Ovary (tissue), 3 donors: ENCODE results near the gene IFI30.

Source experiments
- POLR2A ChIP-seq: fragments of 450-650 bp; IDR thresholded peaks from one replicate; pipeline ENCODE4 v1.6.1; 2017; ENCODE audit warnings: antibody characterized with exemption, mild to moderate bottlenecking, moderate library complexity
- TF ChIP-seq, protein P1 (sequence below), 3 donors: fragments of 450-650 bp in 2 of 3; fragments of 200-600 bp in 1 of 3; IDR thresholded peaks; one replicate each; pipeline versions ENCODE4 v1.5.1 to v1.8.0; 2016 to 2022; ENCODE audit warnings: antibody characterized with exemption in 3 of 3, mild to moderate bottlenecking in 1 of 3
- donor health status: DM: no; HTN: no; CAD: no.

DNA sequence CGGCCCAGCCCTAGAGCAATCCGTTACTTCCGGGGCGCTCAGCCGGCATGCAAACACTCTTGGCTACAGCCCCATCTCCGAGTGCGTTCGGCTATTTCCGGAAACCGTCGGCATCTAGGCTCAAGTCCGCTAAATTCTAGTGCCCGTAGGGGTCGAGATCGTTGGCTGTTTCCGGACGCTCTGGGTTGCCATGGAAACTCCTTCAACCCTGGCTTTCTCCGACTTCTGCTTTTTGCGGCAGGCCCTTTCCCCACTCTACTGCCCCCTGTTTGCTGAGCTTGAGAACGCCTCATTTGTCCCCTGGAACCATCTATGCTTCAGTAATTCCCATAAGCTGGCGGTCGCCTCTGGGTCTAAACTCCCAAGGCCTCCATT, 21.2 kb upstream of the IFI30 start:
- TF ChIP-seq POLR2A: peak; percentile 2
- TF ChIP-seq, protein P1, sequence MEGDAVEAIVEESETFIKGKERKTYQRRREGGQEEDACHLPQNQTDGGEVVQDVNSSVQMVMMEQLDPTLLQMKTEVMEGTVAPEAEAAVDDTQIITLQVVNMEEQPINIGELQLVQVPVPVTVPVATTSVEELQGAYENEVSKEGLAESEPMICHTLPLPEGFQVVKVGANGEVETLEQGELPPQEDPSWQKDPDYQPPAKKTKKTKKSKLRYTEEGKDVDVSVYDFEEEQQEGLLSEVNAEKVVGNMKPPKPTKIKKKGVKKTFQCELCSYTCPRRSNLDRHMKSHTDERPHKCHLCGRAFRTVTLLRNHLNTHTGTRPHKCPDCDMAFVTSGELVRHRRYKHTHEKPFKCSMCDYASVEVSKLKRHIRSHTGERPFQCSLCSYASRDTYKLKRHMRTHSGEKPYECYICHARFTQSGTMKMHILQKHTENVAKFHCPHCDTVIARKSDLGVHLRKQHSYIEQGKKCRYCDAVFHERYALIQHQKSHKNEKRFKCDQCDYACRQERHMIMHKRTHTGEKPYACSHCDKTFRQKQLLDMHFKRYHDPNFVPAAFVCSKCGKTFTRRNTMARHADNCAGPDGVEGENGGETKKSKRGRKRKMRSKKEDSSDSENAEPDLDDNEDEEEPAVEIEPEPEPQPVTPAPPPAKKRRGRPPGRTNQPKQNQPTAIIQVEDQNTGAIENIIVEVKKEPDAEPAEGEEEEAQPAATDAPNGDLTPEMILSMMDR (IDR thresholded peaks at IDR 0.05): peak; percentile 22 to 76 (median 74)
